Tibial nerve (tissue), 4 donors: Measurements from ENCODE around the gene PAMR1.

Source experiments
- EP300 ChIP-seq, 2 donors: sonication (generic); formaldehyde crosslinking; IDR thresholded peaks; one replicate each; pipeline ENCODE4 v1.6.1; 2017; ENCODE audit warnings: antibody characterized with exemption in 2 of 2, mild to moderate bottlenecking in 1 of 2
- POLR2A ChIP-seq, 2 donors: fragments of 450-650 bp; IDR thresholded peaks; one replicate each; pipeline ENCODE4 v1.6.1; 2017; ENCODE audit warnings: antibody characterized with exemption in 2 of 2, mild to moderate bottlenecking in 2 of 2, moderate library complexity in 2 of 2
- TF ChIP-seq, protein P1 (sequence below), 5 experiments: fragments of 200-600 bp in 3 of 5; fragments of 450-650 bp in 2 of 5; sonication (generic) in 3 of 5; IDR thresholded peaks; one replicate each; pipeline ENCODE4 v1.5.1; 2016 to 2019; ENCODE audit warnings: antibody characterized with exemption in 5 of 5, mild to moderate bottlenecking in 3 of 5, moderate library complexity in 2 of 5

GRCh38 chr11:35419184-35419829, 106.1 kb downstream of the PAMR1 start, which contains the start of gene SLC1A2:
- TF ChIP-seq, protein P1, sequence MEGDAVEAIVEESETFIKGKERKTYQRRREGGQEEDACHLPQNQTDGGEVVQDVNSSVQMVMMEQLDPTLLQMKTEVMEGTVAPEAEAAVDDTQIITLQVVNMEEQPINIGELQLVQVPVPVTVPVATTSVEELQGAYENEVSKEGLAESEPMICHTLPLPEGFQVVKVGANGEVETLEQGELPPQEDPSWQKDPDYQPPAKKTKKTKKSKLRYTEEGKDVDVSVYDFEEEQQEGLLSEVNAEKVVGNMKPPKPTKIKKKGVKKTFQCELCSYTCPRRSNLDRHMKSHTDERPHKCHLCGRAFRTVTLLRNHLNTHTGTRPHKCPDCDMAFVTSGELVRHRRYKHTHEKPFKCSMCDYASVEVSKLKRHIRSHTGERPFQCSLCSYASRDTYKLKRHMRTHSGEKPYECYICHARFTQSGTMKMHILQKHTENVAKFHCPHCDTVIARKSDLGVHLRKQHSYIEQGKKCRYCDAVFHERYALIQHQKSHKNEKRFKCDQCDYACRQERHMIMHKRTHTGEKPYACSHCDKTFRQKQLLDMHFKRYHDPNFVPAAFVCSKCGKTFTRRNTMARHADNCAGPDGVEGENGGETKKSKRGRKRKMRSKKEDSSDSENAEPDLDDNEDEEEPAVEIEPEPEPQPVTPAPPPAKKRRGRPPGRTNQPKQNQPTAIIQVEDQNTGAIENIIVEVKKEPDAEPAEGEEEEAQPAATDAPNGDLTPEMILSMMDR (IDR thresholded peaks at IDR 0.05): no peak
- no peak for TF ChIP-seq POLR2A (IDR thresholded peaks at IDR 0.05)
- TF ChIP-seq EP300 (IDR thresholded peaks at IDR 0.05): no peak
